Gastroesophageal sphincter (tissue), 4 donors: ENCODE results near the gene ATXN3L. TPM values are rescaled to one million over a fixed set of nuclear protein-coding genes. Genes with fewer than 3 reads are reported as not detected.
"Not testable (repeated sequence)": the region's sequence is repeated elsewhere in the genome, so short reads cannot be mapped to it uniquely, and the experiment has no call there.

Experiments
- ATAC-seq: fragments of 150-250 bp; one replicate; pipeline ENCODE4 v1.9.1; 2016; ENCODE audit warnings: mild to moderate bottlenecking, moderate library complexity
- H3K27ac ChIP-seq, 4 donors: fragments of 200-600 bp; sonication (generic) in 3 of 4; 1 replicate in 3 of 4; 2 replicates in 1 of 4; pipeline ENCODE4 v1.5.1; 2016 to 2019
- H3K27me3 ChIP-seq: fragments of 200-600 bp; sonication (generic); one replicate; pipeline ENCODE4 v1.5.1; 2019
- H3K36me3 ChIP-seq, 2 donors: fragments of 200-600 bp; sonication (generic); one replicate each; pipeline ENCODE4 v1.5.1; 2019; ENCODE audit warnings: control low read depth in 1 of 2
- H3K4me1 ChIP-seq, 3 donors: fragments of 200-600 bp; sonication (generic); 1 replicate in 2 of 3; 2 replicates in 1 of 3; pipeline ENCODE4 v1.5.1; 2016 to 2019; ENCODE audit warnings: control low read depth in 2 of 3
- H3K4me3 ChIP-seq, 2 donors: fragments of 200-600 bp; sonication (generic); one replicate each; pipeline ENCODE4 v1.5.1; 2019; ENCODE audit warnings: mild to moderate bottlenecking in 1 of 2, moderate library complexity in 1 of 2
- H3K9me3 ChIP-seq, 3 donors: fragments of 200-600 bp; sonication (generic); one replicate each; pipeline ENCODE4 v1.5.1; 2017 to 2019; ENCODE audit warnings: control low read depth in 2 of 3
- EP300 ChIP-seq: sonication (generic); formaldehyde crosslinking; IDR thresholded peaks from one replicate; pipeline ENCODE4 v1.6.1; 2017; ENCODE audit warnings: antibody characterized with exemption, mild to moderate bottlenecking
- POLR2A ChIP-seq, 2 donors: fragments of 450-650 bp; IDR thresholded peaks; one replicate each; pipeline ENCODE4 v1.6.1; 2017; ENCODE audit warnings: antibody characterized with exemption in 2 of 2, mild to moderate bottlenecking in 2 of 2, moderate library complexity in 1 of 2
- POLR2AphosphoS5 ChIP-seq: sonication (generic); formaldehyde crosslinking; IDR thresholded peaks from one replicate; pipeline ENCODE4 v1.6.1; 2017; ENCODE audit warnings: antibody characterized with exemption
- WGBS, 2 donors: methylation state at CpG; one replicate each; pipeline ENCODE4 v1.1.5; 2018; ENCODE audit warnings: low coverage in 1 of 2; 5-methylcytosine and 5-hydroxymethylcytosine counted together
- total RNA-seq, 4 donors: library from RNA; depleted of rRNA; stranded (reverse); fragments of >200 nt; gene quantifications; one replicate each; pipeline ENCODE4 v1.1.0, GENCODE V29; 2016
- TF ChIP-seq, protein P1 (sequence below), 4 experiments: fragments of 200-600 bp in 2 of 4; fragments of 450-650 bp in 2 of 4; sonication (generic) in 1 of 4; IDR thresholded peaks; one replicate each; pipeline ENCODE4 v1.5.1; 2017 to 2019; ENCODE audit warnings: antibody characterized with exemption in 4 of 4, mild to moderate bottlenecking in 2 of 4, moderate library complexity in 2 of 4

The ATXN3L gene
- total RNA-seq, 4 donors from 2014 or later, result not detected

- no peak for ATAC-seq
- WGBS, 2 donors, result 80 to 92% methylated on average over 1 to 5 of the region's 6 CpGs
- Histone ChIP-seq H3K4me3 (no peak overlapping the region), H3K4me1 (no peaks in the 10 kb centered on the region), H3K36me3 (no peaks in the 10 kb centered on the region), H3K9me3 (no peaks in the 10 kb centered on the region), H3K27ac (no peak overlapping the region), H3K27me3 (no peaks in the 10 kb centered on the region)
- TF ChIP-seq, protein P1, sequence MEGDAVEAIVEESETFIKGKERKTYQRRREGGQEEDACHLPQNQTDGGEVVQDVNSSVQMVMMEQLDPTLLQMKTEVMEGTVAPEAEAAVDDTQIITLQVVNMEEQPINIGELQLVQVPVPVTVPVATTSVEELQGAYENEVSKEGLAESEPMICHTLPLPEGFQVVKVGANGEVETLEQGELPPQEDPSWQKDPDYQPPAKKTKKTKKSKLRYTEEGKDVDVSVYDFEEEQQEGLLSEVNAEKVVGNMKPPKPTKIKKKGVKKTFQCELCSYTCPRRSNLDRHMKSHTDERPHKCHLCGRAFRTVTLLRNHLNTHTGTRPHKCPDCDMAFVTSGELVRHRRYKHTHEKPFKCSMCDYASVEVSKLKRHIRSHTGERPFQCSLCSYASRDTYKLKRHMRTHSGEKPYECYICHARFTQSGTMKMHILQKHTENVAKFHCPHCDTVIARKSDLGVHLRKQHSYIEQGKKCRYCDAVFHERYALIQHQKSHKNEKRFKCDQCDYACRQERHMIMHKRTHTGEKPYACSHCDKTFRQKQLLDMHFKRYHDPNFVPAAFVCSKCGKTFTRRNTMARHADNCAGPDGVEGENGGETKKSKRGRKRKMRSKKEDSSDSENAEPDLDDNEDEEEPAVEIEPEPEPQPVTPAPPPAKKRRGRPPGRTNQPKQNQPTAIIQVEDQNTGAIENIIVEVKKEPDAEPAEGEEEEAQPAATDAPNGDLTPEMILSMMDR (IDR thresholded peaks at IDR 0.05), result no peak
- TF ChIP-seq POLR2AphosphoS5 (no peak), POLR2A (IDR thresholded peaks at IDR 0.05) (no peak), EP300 (no peak)
Measured at GRCh38 chrX:13311560-13311959, 8.3 kb downstream of the ATXN3L start.

GRCh38 chrX:13309631-13310030, 10.2 kb downstream of the ATXN3L start:
- WGBS, 2 donors, result 73 to 86% methylated on average over 2 to 3 of the region's 3 CpGs
- H3K9me3 ChIP-seq, result no peaks in the 10 kb centered on the region
- no peaks in the 10 kb centered on the region for H3K27me3 ChIP-seq
- ATAC-seq, result no peak
- H3K4me1 ChIP-seq, result no peaks in the 10 kb centered on the region
- H3K36me3 ChIP-seq, result no peaks in the 10 kb centered on the region
- TF ChIP-seq POLR2A (IDR thresholded peaks at IDR 0.05) (no peak), POLR2AphosphoS5 (no peak), EP300 (no peak)
- TF ChIP-seq, protein P1 (IDR thresholded peaks at IDR 0.05), result no peak
- no peak overlapping the region for H3K4me3 ChIP-seq
- no peak overlapping the region for H3K27ac ChIP-seq

GRCh38 chrX:13307041-13307440, 12.8 kb downstream of the ATXN3L start:
- Histone ChIP-seq H3K4me1 (no peaks in the 10 kb centered on the region), H3K36me3 (no peaks in the 10 kb centered on the region), H3K27me3 (no peaks in the 10 kb centered on the region), H3K4me3 (no peak overlapping the region), H3K27ac (no peak overlapping the region), H3K9me3 (no peaks in the 10 kb centered on the region)
- ATAC-seq, result no peak
- TF ChIP-seq, protein P1 (IDR thresholded peaks at IDR 0.05), result no peak
- TF ChIP-seq POLR2A (IDR thresholded peaks at IDR 0.05) (no peak), EP300 (no peak), POLR2AphosphoS5 (no peak)
- WGBS, 2 donors, result 79 to 93% methylated on average over 2 of the region's 2 CpGs

DNA sequence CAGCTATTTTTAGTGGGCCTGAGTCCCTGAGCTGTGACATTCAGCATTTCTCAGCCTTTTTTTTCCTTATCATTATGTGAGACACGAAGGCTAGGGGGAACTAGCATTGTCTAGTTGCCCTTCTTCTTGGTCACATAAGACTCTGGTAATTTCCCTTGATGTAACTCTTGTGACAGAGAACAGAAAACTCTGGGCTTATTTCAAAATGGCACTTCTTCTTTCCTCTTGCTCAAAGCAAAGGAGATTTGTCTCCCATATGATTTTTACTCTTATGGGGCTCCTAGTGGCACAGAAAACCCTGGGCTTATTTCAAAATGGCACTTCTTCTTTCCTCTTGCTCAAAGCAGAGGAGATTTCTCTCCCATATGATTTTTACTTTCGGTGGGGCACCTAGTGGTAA, 14.7 kb downstream of the ATXN3L start:
- Histone ChIP-seq H3K4me3 (no peak overlapping the region), H3K27me3 (no peaks in the 10 kb centered on the region), H3K36me3 (no peaks in the 10 kb centered on the region), H3K27ac (no peak overlapping the region), H3K9me3 (no peaks in the 10 kb centered on the region), H3K4me1 (no peaks in the 10 kb centered on the region)
- ATAC-seq, result no peak
- TF ChIP-seq, protein P1 (IDR thresholded peaks at IDR 0.05), result no peak
- WGBS, 2 donors, result 71 to 73% methylated on average over 1 to 2 of the region's 2 CpGs

GRCh38 chrX:13304052-13304451, 15.8 kb downstream of the ATXN3L start:
- Histone ChIP-seq H3K27ac (no peak overlapping the region), H3K4me3 (no peak overlapping the region), H3K36me3 (no peaks in the 10 kb centered on the region), H3K9me3 (no peaks in the 10 kb centered on the region), H3K27me3 (no peaks in the 10 kb centered on the region), H3K4me1 (no peaks in the 10 kb centered on the region)
- 95% methylated on average over 2 of the region's 3 CpGs; no CpG with 5 or more reads in 1 of the 2 donors for WGBS, 2 donors
- TF ChIP-seq EP300, result no peak
- no peak for TF ChIP-seq POLR2AphosphoS5
- no peak for TF ChIP-seq POLR2A (IDR thresholded peaks at IDR 0.05)
- TF ChIP-seq, protein P1 (IDR thresholded peaks at IDR 0.05), result no peak
- no peak for ATAC-seq

GRCh38 chrX:13303248-13303647, 16.6 kb downstream of the ATXN3L start:
- H3K4me3 ChIP-seq, H3K9me3 ChIP-seq, ATAC-seq, H3K36me3 ChIP-seq, H3K27me3 ChIP-seq, H3K27ac ChIP-seq, H3K4me1 ChIP-seq: not testable (repeated sequence)
- 80% methylated on average over 1 of the region's 2 CpGs; no CpG with 5 or more reads in 1 of the 2 donors for WGBS, 2 donors
